Ectodermal cell (in vitro differentiated cells): ENCODE measurements around the gene ELMO2.
"Not testable (repeated sequence)": the region's sequence is repeated elsewhere in the genome, so short reads cannot be mapped to it uniquely, and the experiment has no call there.

Experiments used
- H3K27ac ChIP-seq: 2 replicates; pipeline ENCODE4 v1.7.0; 2013; ENCODE audit warnings: mild to moderate bottlenecking, low read depth, low read length; ENCODE audit not compliant: insufficient read depth, poor library complexity, severe bottlenecking
- H3K27me3 ChIP-seq: 2 replicates; pipeline ENCODE4 v1.7.0; 2013; ENCODE audit warnings: mild to moderate bottlenecking, low read length; ENCODE audit not compliant: insufficient read depth, control insufficient read depth, poor library complexity, severe bottlenecking
- H3K36me3 ChIP-seq: one replicate; pipeline ENCODE4 v1.7.0; 2013; ENCODE audit warnings: low read length; ENCODE audit not compliant: control insufficient read depth, insufficient read depth
- H3K4me1 ChIP-seq: one replicate; pipeline ENCODE4 v1.7.0; 2013; ENCODE audit warnings: low read length; ENCODE audit not compliant: control insufficient read depth, insufficient read depth
- H3K4me3 ChIP-seq: 2 replicates; pipeline ENCODE4 v1.7.0; 2013; ENCODE audit warnings: low read depth, low read length, control low read depth; ENCODE audit not compliant: insufficient read depth
- H3K9me3 ChIP-seq: 2 replicates; pipeline ENCODE4 v1.7.0; 2013; ENCODE audit warnings: mild to moderate bottlenecking, low read length, moderate library complexity; ENCODE audit not compliant: control insufficient read depth
- WGBS, 2 experiments: methylation state at CpG; one replicate each; pipeline ENCODE4 v1.1.7; 2013; ENCODE audit warnings: missing lambda C conversion rate in 2 of 2; 5-methylcytosine and 5-hydroxymethylcytosine counted together

ELMO2 gene

GRCh38 chr20:46393967-46394366 is 12.4 kb downstream of the ELMO2 start:
- WGBS, 2 experiments: 92 to 94% methylated on average over 6 of the region's 6 CpGs
- Histone ChIP-seq H3K27ac (no peak overlapping the region), H3K27me3 (no peaks in the 10 kb centered on the region), H3K4me1 (no peaks in the 10 kb centered on the region), H3K36me3 (peaks cover 16% of the 10 kb centered on the region), H3K9me3 (no peaks in the 10 kb centered on the region), H3K4me3 (no peak overlapping the region)

- Histone ChIP-seq H3K36me3 (peaks cover 36% of the 10 kb centered on the region), H3K9me3 (no peaks in the 10 kb centered on the region), H3K4me3 (no peak overlapping the region), H3K4me1 (no peaks in the 10 kb centered on the region), H3K27me3 (no peaks in the 10 kb centered on the region), H3K27ac (no peak overlapping the region)
- 95 to 96% methylated on average over 10 of the region's 10 CpGs for WGBS, 2 experiments
Measured at GRCh38 chr20:46388937-46389336, 17.5 kb downstream of the ELMO2 start.

GRCh38 chr20:46388201-46388836 is 18.1 kb downstream of the ELMO2 start:
- Histone ChIP-seq H3K9me3 (no peaks in the 10 kb centered on the region), H3K27me3 (no peaks in the 10 kb centered on the region), H3K4me1 (no peaks in the 10 kb centered on the region), H3K36me3 (peaks cover 33% of the 10 kb centered on the region), H3K4me3 (no peak overlapping the region), H3K27ac (no peak overlapping the region)
- WGBS, 2 experiments: 93 to 94% methylated on average over 5 of the region's 5 CpGs

GRCh38 chr20:46387054-46387453 is 19.4 kb downstream of the ELMO2 start:
- H3K4me1 ChIP-seq, H3K27me3 ChIP-seq, H3K9me3 ChIP-seq, H3K27ac ChIP-seq, H3K4me3 ChIP-seq: not testable (repeated sequence)
- H3K36me3 ChIP-seq: peaks cover 38% of the 10 kb centered on the region
- WGBS, 2 experiments: 93 to 97% methylated on average over 3 of the region's 3 CpGs

GRCh38 chr20:46378412-46379009 is 27.9 kb downstream of the ELMO2 start:
- Histone ChIP-seq H3K36me3 (peaks cover 70% of the 10 kb centered on the region), H3K27ac (no peak overlapping the region), H3K9me3 (no peaks in the 10 kb centered on the region), H3K4me1 (no peaks in the 10 kb centered on the region), H3K4me3 (no peak overlapping the region), H3K27me3 (no peaks in the 10 kb centered on the region)
- 92 to 100% methylated on average over 2 of the region's 2 CpGs for WGBS, 2 experiments

GRCh38 chr20:46377518-46377917 is 28.9 kb downstream of the ELMO2 start:
- H3K36me3 ChIP-seq: peaks cover 70% of the 10 kb centered on the region
- WGBS, 2 experiments: 91 to 92% methylated on average over 6 to 7 of the region's 7 CpGs
- no peak overlapping the region for H3K4me3 ChIP-seq
- H3K27me3 ChIP-seq: no peaks in the 10 kb centered on the region
- no peak overlapping the region for H3K27ac ChIP-seq
- no peaks in the 10 kb centered on the region for H3K4me1 ChIP-seq
- no peaks in the 10 kb centered on the region for H3K9me3 ChIP-seq

- H3K4me1 ChIP-seq: no peaks in the 10 kb centered on the region
- peaks cover 76% of the 10 kb centered on the region for H3K36me3 ChIP-seq
- H3K9me3 ChIP-seq: no peaks in the 10 kb centered on the region
- no peaks in the 10 kb centered on the region for H3K27me3 ChIP-seq
- WGBS, 2 experiments: 88 to 91% methylated on average over 4 of the region's 4 CpGs
- H3K27ac ChIP-seq: no peak overlapping the region
- H3K4me3 ChIP-seq: no peak overlapping the region
Measured at GRCh38 chr20:46376196-46376785, 30.1 kb downstream of the ELMO2 start.

- H3K27me3 ChIP-seq: no peaks in the 10 kb centered on the region
- H3K9me3 ChIP-seq: no peaks in the 10 kb centered on the region
- H3K36me3 ChIP-seq: peaks cover 76% of the 10 kb centered on the region
- H3K4me3 ChIP-seq: no peak overlapping the region
- H3K27ac ChIP-seq: no peak overlapping the region
- 96 to 97% methylated on average over 5 of the region's 5 CpGs for WGBS, 2 experiments
- no peaks in the 10 kb centered on the region for H3K4me1 ChIP-seq
Measured at GRCh38 chr20:46375771-46376170, 30.6 kb downstream of the ELMO2 start.

GRCh38 chr20:46374383-46374782 is 32.0 kb downstream of the ELMO2 start:
- Histone ChIP-seq H3K9me3 (no peaks in the 10 kb centered on the region), H3K27ac (no peak overlapping the region), H3K4me1 (no peaks in the 10 kb centered on the region), H3K36me3 (peaks cover 81% of the 10 kb centered on the region), H3K4me3 (no peak overlapping the region), H3K27me3 (no peaks in the 10 kb centered on the region)
- WGBS, 2 experiments: 94 to 97% methylated on average over 7 of the region's 7 CpGs

GRCh38 chr20:46371656-46372055 is 34.8 kb downstream of the ELMO2 start:
- no peak overlapping the region for H3K4me3 ChIP-seq
- 92 to 95% methylated on average over 10 of the region's 10 CpGs for WGBS, 2 experiments
- no peak overlapping the region for H3K27ac ChIP-seq

More at GRCh38 chr20:46371656-46372055, 34.8 kb downstream of the ELMO2 start:
- Histone ChIP-seq H3K9me3 (no peaks in the 10 kb centered on the region), H3K27me3 (no peaks in the 10 kb centered on the region), H3K36me3 (peaks cover 92% of the 10 kb centered on the region), H3K4me1 (no peaks in the 10 kb centered on the region)
